ENCODE measurements around the gene MIAT. TPM values are rescaled to one million over a fixed set of nuclear protein-coding genes. Genes with fewer than 3 reads are reported as not detected.

The MIAT gene
- total RNA-seq, 4 donors from 2014 or later: 0.05 to 1.1 (median 0.41) TPM

DNA sequence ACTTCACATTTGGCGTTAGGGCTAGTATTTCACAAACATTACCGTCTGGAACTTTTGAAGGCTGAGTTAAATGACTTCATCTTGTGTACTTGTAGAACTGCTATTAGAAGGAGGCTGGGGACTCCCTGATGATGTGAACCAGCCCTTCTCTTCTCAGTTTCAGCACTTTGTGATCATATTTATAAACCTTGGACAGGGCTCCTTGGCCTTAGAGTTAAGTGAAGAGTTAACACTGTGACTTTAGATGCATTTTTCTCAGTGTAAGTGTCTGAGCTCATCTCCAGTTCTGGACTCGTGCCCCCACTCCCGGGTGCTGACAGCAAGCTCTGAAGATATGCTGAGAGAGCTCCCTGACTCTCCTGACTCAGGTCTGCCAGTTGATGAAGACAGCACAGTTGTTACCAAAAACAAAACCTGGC lies 8.4 kb downstream of the MIAT start:
- TF ChIP-seq POLR2AphosphoS5 (IDR thresholded peaks at IDR 0.05): no peak
- no peak for TF ChIP-seq CTCF (IDR thresholded peaks at IDR 0.05)
- no peak for TF ChIP-seq EP300 (IDR thresholded peaks at IDR 0.05)
- no peak for TF ChIP-seq POLR2A (IDR thresholded peaks at IDR 0.05)
- Histone ChIP-seq H3K36me3 (no peaks in the 10 kb centered on the region), H3K27ac (no peak overlapping the region), H3K9me3 (no peaks in the 10 kb centered on the region), H3K4me1 (no peaks in the 10 kb centered on the region), H3K4me3 (no peak overlapping the region), H3K27me3 (peaks cover 66% of the 10 kb centered on the region)
- 0 to 9% methylated on average over 2 to 4 of the region's 4 CpGs for WGBS, 2 donors (ENCODE audit: low coverage in 1 of 2)
- ATAC-seq: no peak

DNA sequence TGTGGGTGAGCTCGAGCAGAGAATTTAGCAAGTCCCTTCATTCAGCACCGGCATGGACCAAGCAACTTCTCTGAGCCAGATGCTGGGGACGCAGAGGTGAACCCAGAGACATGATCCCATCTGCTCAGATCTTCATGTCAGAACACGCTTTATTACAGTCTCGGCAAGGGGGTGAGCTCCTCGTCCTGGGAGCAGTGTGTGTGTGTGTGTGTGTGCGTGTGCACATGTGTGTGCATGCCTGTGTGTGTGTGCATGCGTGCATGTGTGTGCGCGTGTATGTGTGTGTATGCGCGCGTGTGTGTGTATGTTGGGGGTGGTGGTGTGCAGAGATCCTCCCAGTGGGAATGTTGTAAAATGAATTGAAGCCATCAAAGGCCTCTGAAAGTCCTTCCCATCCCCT lies 9.8 kb downstream of the MIAT start:
- Histone ChIP-seq H3K4me1 (peaks cover 0 to 5% (median 2%) of the 10 kb centered on the region in 3 donors), H3K27me3 (peaks cover 53% of the 10 kb centered on the region), H3K4me3 (no peak overlapping the region), H3K9me3 (no peaks in the 10 kb centered on the region), H3K27ac (no peak overlapping the region), H3K36me3 (no peaks in the 10 kb centered on the region)
- TF ChIP-seq CTCF (IDR thresholded peaks at IDR 0.05): no peak
- TF ChIP-seq POLR2A (IDR thresholded peaks at IDR 0.05): no peak
- no peak for TF ChIP-seq POLR2AphosphoS5 (IDR thresholded peaks at IDR 0.05)
- no peak for TF ChIP-seq EP300 (IDR thresholded peaks at IDR 0.05)
- 100% methylated on average over 2 of the region's 13 CpGs; no CpG with 5 or more reads in 1 of the 2 donors for WGBS, 2 donors (ENCODE audit: low coverage in 1 of 2)
- no peak for ATAC-seq

GRCh38 chr22:26669060-26669481 lies 11.7 kb downstream of the MIAT start:
- H3K4me1 ChIP-seq: peaks cover 3 to 19% (median 6%) of the 10 kb centered on the region in 3 donors
- H3K4me3 ChIP-seq: no peak overlapping the region
- H3K27ac ChIP-seq: no peak overlapping the region
- H3K36me3 ChIP-seq: no peaks in the 10 kb centered on the region
- ATAC-seq: no peak
- peaks cover 35% of the 10 kb centered on the region for H3K27me3 ChIP-seq
- no peaks in the 10 kb centered on the region for H3K9me3 ChIP-seq
- TF ChIP-seq POLR2A (IDR thresholded peaks at IDR 0.05) (no peak), CTCF (IDR thresholded peaks at IDR 0.05) (peak in 1 of 4 experiments; percentile 21)
- WGBS, 2 donors (ENCODE audit: low coverage in 1 of 2): 40% methylated on average over 1 of the region's 2 CpGs; no CpG with 5 or more reads in 1 of the 2 donors

DNA sequence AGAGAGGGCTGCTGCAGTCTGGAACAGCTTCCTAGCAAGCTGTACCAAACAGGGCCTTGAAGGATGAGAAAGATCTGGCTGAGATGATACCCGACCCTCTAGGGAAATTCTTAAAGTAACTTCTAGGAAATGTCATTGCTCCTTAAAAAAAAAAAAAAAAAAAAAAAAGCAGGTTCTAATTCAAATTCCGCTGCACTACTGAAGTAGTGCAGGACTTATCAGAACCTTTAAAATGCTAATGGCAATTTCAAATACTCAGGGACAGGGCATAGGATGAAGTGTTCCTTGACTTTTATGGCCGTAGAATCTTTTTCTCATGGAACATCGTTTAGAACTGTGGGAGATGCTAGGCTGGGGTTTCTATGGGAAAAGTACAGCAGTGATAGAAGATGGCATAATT lies 13.1 kb downstream of the MIAT start:
- ATAC-seq: no peak
- Histone ChIP-seq H3K9me3 (no peaks in the 10 kb centered on the region), H3K27me3 (peaks cover 25% of the 10 kb centered on the region), H3K4me1 (peaks cover 6 to 33% (median 6%) of the 10 kb centered on the region in 3 donors), H3K4me3 (no peak overlapping the region), H3K27ac (no peak overlapping the region), H3K36me3 (no peaks in the 10 kb centered on the region)
- 60 to 84% methylated on average over 1 to 4 of the region's 4 CpGs for WGBS, 2 donors (ENCODE audit: low coverage in 1 of 2)
- TF ChIP-seq EP300 (IDR thresholded peaks at IDR 0.05): no peak

- TF ChIP-seq EP300 (IDR thresholded peaks at IDR 0.05) (no peak), POLR2A (IDR thresholded peaks at IDR 0.05) (no peak), CTCF (IDR thresholded peaks at IDR 0.05) (no peak), POLR2AphosphoS5 (IDR thresholded peaks at IDR 0.05) (no peak)
Observed at GRCh38 chr22:26671317-26672059, 14.1 kb downstream of the MIAT start.

More at GRCh38 chr22:26671317-26672059, 14.1 kb downstream of the MIAT start:
- WGBS, 2 donors (ENCODE audit: low coverage in 1 of 2): 83 to 90% methylated on average over 4 to 7 of the region's 15 CpGs
- Histone ChIP-seq H3K27me3 (peaks cover 18% of the 10 kb centered on the region), H3K36me3 (no peaks in the 10 kb centered on the region), H3K9me3 (no peaks in the 10 kb centered on the region), H3K4me1 (peaks cover 6 to 39% (median 6%) of the 10 kb centered on the region in 3 donors), H3K27ac (peak overlapping the region in 3 of 4 donors; percentile 89 to 96 (median 91)), H3K4me3 (no peak overlapping the region)
- ATAC-seq: no peak

All from gastroesophageal sphincter (tissue), 4 donors.